C4-2B (cell line): ENCODE measurements around the gene PTPRN2.

Source experiments
- H3K27ac ChIP-seq: fragments of 450-650 bp; 2 replicates; pipeline ENCODE4 v1.5.1; 2017
- ZFX ChIP-seq: fragments of 450-650 bp; IDR thresholded peaks from 2 replicates; pipeline ENCODE4 v1.6.1; 2017
- TF ChIP-seq, protein P1 (sequence below): fragments of 450-650 bp; conservative IDR thresholded peaks from 2 replicates; pipeline ENCODE4 v1.5.1; 2017; ENCODE audit warnings: mild to moderate bottlenecking

The PTPRN2 gene

DNA sequence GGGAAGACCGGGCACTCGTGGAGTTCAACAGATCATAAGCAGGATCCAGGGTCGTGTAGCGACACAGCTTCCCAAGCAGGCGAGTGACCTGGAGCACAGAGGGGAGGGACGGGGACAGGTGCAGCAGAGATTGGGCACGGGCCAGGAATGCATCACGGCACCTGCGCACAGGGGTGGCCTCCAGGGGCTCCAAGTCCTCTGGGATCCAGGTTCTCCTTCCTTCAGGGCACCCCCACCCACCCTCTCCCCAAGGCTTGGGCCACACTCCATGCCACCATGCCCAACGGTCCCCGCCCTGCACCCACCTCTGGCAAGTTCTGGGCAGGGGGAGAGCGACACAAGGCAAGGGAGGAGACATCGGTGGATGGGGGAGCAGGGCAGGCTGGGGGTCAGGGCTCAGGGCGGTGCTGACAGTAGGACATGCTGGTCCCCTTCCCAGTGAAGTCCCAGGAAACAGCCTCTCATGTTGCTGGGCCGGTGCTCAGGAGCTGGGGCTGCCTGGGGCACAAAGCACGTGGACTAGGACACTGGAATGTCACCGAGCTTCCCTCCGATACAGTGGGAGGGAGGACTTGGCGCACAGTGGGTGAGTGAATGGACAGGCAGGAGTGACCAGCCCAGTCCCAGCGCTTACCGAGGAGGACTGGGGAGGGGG lies 597.3 kb downstream of the PTPRN2 start:
- no peak overlapping the region for H3K27ac ChIP-seq
- TF ChIP-seq ZFX, result no peak
- TF ChIP-seq, protein P1, sequence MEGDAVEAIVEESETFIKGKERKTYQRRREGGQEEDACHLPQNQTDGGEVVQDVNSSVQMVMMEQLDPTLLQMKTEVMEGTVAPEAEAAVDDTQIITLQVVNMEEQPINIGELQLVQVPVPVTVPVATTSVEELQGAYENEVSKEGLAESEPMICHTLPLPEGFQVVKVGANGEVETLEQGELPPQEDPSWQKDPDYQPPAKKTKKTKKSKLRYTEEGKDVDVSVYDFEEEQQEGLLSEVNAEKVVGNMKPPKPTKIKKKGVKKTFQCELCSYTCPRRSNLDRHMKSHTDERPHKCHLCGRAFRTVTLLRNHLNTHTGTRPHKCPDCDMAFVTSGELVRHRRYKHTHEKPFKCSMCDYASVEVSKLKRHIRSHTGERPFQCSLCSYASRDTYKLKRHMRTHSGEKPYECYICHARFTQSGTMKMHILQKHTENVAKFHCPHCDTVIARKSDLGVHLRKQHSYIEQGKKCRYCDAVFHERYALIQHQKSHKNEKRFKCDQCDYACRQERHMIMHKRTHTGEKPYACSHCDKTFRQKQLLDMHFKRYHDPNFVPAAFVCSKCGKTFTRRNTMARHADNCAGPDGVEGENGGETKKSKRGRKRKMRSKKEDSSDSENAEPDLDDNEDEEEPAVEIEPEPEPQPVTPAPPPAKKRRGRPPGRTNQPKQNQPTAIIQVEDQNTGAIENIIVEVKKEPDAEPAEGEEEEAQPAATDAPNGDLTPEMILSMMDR, result no peak

DNA sequence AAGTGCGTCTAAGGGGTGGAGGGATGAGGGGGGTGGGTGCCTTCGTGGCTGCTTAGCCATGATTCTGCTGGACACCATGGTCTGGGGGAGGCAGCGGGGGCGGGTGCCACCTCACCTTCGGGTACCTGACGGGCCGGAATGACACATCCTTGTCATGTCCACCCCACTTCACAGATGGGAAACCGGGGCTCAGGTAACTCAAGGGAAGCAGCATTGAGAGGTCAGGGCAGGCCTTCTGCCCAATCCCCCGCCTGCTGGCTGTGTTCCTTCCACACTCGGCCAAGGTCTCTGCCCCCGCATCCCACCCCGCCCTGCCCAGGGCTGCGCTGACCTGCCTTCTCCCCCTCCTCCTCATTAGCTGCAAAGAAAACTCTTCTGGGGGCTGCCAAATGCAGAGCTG lies 598.0 kb downstream of the PTPRN2 start:
- H3K27ac ChIP-seq, result no peak overlapping the region
- no peak for TF ChIP-seq ZFX
- TF ChIP-seq, protein P1, result no peak

DNA sequence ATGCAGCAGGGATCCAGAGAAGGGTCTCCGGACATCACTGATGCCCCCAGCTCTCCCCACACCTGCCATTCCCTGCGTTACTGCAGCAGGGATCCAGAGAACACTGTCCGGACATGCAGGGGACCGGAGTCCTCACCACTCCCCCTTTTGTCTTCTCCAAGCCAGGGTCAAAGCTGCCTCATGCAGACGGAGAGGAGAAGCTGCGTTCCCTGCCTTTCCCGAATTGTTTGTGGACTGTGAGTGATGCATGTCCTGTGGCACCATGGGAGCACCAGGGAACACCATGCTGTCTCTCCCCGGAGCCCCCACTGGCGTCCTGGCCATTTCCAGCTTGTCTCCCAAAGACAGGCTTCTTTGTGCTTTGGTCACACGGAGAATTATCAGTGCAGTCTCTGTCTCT lies 599.7 kb downstream of the PTPRN2 start:
- no peak overlapping the region for H3K27ac ChIP-seq
- TF ChIP-seq, protein P1, result no peak
- no peak for TF ChIP-seq ZFX

DNA sequence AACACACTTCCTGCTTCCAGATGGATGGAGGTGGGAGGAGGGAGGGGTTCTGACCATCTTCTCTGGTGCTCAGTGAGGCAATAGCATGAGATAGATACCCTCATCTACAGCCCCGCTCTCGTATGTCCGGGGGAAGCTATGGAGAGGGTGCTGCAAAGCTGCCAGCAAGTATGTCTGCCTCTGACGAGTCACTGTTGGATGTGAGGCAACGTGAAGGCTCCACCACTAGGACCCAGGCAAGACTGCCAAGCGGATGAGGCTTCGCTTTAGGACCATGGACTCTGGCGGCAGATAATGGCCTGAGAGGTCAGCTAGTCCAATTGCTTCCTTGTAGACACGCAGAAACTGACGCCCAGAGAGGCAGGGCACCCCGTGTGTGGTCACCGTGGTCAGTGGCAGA lies 601.6 kb downstream of the PTPRN2 start:
- H3K27ac ChIP-seq, result no peak overlapping the region
- TF ChIP-seq, protein P1, result no peak
- TF ChIP-seq ZFX, result no peak

DNA sequence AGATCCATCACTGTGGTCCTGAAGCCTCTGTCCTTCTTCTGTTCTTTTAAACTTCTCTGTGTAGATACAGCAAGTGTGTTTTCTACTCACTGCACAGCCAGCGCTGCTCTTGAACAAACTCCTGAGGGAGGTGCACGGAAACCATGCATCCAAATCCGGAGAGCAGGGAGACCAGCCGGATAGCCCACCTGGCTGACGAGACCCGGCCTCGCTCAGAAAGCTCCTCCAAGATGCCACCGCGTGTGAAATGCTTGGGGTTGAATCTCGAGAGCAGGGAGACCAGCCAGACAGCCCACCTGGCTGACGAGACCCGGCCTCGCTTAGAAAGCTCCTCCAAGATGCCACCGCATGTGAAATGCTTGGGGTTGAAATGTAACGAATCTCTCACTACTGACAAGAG lies 602.0 kb downstream of the PTPRN2 start:
- no peak overlapping the region for H3K27ac ChIP-seq
- TF ChIP-seq, protein P1, result no peak
- TF ChIP-seq ZFX, result no peak

DNA sequence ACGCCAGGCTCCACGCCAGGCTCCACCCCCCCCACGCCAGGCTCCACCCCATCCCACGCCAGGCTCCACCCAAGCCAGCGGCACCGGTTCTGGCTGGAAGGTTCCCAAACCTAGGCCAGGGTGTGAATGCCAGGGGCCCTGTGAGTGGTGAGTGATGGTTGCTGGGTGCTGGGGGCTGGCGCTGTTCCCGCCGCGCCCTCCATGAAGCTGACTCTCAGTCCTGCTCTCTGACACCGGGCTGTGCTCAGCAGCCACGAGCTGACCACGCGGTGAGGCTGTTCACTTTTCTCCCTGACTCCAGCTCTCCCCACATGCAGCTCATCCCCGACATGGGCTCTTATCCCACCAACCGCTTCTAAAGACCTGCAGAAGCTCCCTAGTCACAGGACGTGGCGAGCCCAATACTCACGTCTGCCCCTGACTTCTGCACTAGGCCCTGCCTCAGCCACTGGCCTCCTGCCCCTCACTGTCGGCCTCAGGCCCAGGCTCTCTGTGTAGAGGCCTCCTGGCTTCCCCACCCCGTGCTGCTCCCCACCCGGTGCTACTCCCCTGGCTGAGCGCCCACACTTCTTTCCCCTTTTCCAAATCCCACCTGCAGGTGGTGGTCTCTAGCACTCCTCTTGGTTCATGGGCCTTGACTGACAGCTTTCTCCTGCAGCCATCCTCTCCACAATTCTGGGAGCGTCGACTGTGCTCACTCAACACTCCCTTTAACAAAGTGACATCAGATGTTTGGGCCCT lies 603.0 kb downstream of the PTPRN2 start:
- TF ChIP-seq, protein P1, result no peak
- TF ChIP-seq ZFX, result no peak
- no peak overlapping the region for H3K27ac ChIP-seq
